ENCODE measurements around the gene OGDH. TPM values are rescaled to one million over a fixed set of nuclear protein-coding genes. Genes with fewer than 3 reads are reported as not detected.

The OGDH gene
- total and polyA plus RNA-seq, 4 donors = 39.0 to 142 (median 59.9) TPM

GRCh38 chr7:44711528-44711927 is 105.1 kb downstream of the OGDH start:
- no peak overlapping the region for H3K4me3 ChIP-seq
- no peak for TF ChIP-seq CTCF (IDR thresholded peaks at IDR 0.05; ENCODE audit: control extremely low read depth, extremely low read depth)
- DNase-seq = no peak
- no peak for ATAC-seq (ENCODE audit: insufficient read depth, low FRiP score)
- 72 to 77% methylated on average over 5 of the region's 5 CpGs for WGBS, 2 donors
- H3K27me3 ChIP-seq (ENCODE audit: control insufficient read depth in 3 of 3, insufficient read depth in 3 of 3, low read length in 2 of 3) = no peaks in the 10 kb centered on the region
- peak overlapping the region in 1 of 2 donors; percentile 17 for H3K27ac ChIP-seq (ENCODE audit: low read depth in 1 of 2, low read length in 1 of 2)
- H3K9ac ChIP-seq (ENCODE audit: insufficient read depth in 1 of 2, low read length in 2 of 2) = no peak overlapping the region
- peaks cover 9 to 33% (median 18%) of the 10 kb centered on the region in 4 donors for H3K36me3 ChIP-seq (ENCODE audit: control insufficient read depth in 4 of 4, insufficient read depth in 4 of 4, low read length in 4 of 4)
- H3K9me3 ChIP-seq (ENCODE audit: control insufficient read depth in 4 of 4, insufficient read depth in 3 of 4, low read length in 3 of 4) = no peaks in the 10 kb centered on the region
- peaks cover 0 to 5% (median 0%) of the 10 kb centered on the region in 5 donors for H3K4me1 ChIP-seq (ENCODE audit: control insufficient read depth in 5 of 5, insufficient read depth in 5 of 5, low read length in 5 of 5)

DNA sequence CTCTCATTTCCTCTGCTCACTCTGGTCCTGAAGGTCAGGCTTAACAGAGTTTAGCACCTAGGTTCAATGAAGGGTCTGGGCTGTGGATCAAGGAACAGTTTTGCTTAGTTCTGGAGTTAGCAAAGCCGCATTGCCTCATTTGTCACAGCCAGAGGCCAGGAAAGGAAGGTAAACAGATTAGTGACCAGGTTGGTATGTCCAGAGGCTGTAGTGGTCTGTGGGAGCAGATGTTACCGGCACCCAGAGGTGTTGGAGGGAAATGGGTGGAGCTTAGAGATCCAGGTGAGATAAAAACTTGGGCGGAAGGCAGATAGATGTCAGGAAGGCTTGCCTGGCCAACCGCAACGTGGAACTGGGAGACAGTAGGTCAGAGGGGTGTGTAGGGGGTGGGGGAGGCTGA is 105.6 kb downstream of the OGDH start:
- peak overlapping the region in 1 of 2 donors; percentile 17 for H3K27ac ChIP-seq (ENCODE audit: low read depth in 1 of 2, low read length in 1 of 2)
- no peak for TF ChIP-seq CTCF (IDR thresholded peaks at IDR 0.05; ENCODE audit: control extremely low read depth, extremely low read depth)
- H3K27me3 ChIP-seq (ENCODE audit: control insufficient read depth in 3 of 3, insufficient read depth in 3 of 3, low read length in 2 of 3) = no peaks in the 10 kb centered on the region
- DNase-seq (no peak), ATAC-seq (ENCODE audit: insufficient read depth, low FRiP score) (no peak)
- H3K36me3 ChIP-seq (ENCODE audit: control insufficient read depth in 4 of 4, insufficient read depth in 4 of 4, low read length in 4 of 4) = peaks cover 8 to 31% (median 16%) of the 10 kb centered on the region in 4 donors
- peaks cover 0 to 5% (median 0%) of the 10 kb centered on the region in 5 donors for H3K4me1 ChIP-seq (ENCODE audit: control insufficient read depth in 5 of 5, insufficient read depth in 5 of 5, low read length in 5 of 5)
- H3K9me3 ChIP-seq (ENCODE audit: control insufficient read depth in 4 of 4, insufficient read depth in 3 of 4, low read length in 3 of 4) = no peaks in the 10 kb centered on the region
- WGBS, 2 donors = 37 to 40% methylated on average over 5 of the region's 5 CpGs
- H3K9ac ChIP-seq (ENCODE audit: insufficient read depth in 1 of 2, low read length in 2 of 2) = no peak overlapping the region
- no peak overlapping the region for H3K4me3 ChIP-seq

DNA sequence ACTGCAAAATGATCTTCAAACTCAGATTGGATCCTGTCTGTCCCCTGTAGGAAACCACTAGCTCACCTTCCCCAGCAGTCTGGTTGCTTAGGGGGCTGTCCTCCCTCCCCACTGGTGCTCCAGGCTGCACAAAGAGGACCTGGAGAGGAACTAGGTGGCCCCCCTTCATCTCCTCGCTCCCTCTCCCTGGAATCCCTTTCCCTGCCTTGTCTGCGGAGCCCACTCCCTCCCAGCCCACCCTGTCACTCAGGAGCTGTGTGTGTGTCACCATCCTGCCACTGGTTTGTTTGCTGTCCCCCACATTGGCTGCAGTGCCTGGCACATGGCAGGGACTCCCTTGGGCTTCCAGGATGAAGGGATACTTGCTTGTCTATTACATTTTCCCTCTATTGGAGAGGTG is 106.7 kb downstream of the OGDH start:
- 84 to 89% methylated on average over 2 of the region's 2 CpGs for WGBS, 2 donors
- ATAC-seq (ENCODE audit: insufficient read depth, low FRiP score) (no peak), DNase-seq (no peak)
- H3K27me3 ChIP-seq (ENCODE audit: control insufficient read depth in 3 of 3, insufficient read depth in 3 of 3, low read length in 2 of 3) = no peaks in the 10 kb centered on the region
- peaks cover 0 to 20% (median 10%) of the 10 kb centered on the region in 4 donors for H3K36me3 ChIP-seq (ENCODE audit: control insufficient read depth in 4 of 4, insufficient read depth in 4 of 4, low read length in 4 of 4)
- H3K9ac ChIP-seq (ENCODE audit: insufficient read depth in 1 of 2, low read length in 2 of 2) = no peak overlapping the region
- H3K27ac ChIP-seq (ENCODE audit: low read depth in 1 of 2, low read length in 1 of 2) = no peak overlapping the region
- peaks cover 0 to 5% (median 0%) of the 10 kb centered on the region in 5 donors for H3K4me1 ChIP-seq (ENCODE audit: control insufficient read depth in 5 of 5, insufficient read depth in 5 of 5, low read length in 5 of 5)
- TF ChIP-seq CTCF (IDR thresholded peaks at IDR 0.05; ENCODE audit: control extremely low read depth, extremely low read depth) = no peak
- no peaks in the 10 kb centered on the region for H3K9me3 ChIP-seq (ENCODE audit: control insufficient read depth in 4 of 4, insufficient read depth in 3 of 4, low read length in 3 of 4)
- no peak overlapping the region for H3K4me3 ChIP-seq
